ENCODE measurements around the gene SLCO1B1.

GRCh38 chr12:21151184-21151583 lies 20.2 kb downstream of the SLCO1B1 start:
- TF ChIP-seq CTCF (IDR thresholded peaks at IDR 0.05; ENCODE audit: insufficient read depth, low read length, poor library complexity, severe bottlenecking) (no peak), EZH2phosphoT487 (conservative IDR thresholded peaks at IDR 0.05; ENCODE audit: low read length) (no peak)
